HG03575 (cell line): ENCODE results near the gene ZBTB17.

Source experiments
- ATAC-seq: cut with Tn5 transposase; IDR thresholded peaks from one replicate; pipeline ENCODE4 v1.9.1; 2021; ENCODE audit not compliant: unreplicated experiment, insufficient number of reproducible peaks, low FRiP score; ENCODE audit errors: extremely low read depth

Gene ZBTB17

GRCh38 chr1:15951341-15952153 is 24.4 kb downstream of the ZBTB17 start:
- no peak for ATAC-seq

- ATAC-seq = no peak
Observed at GRCh38 chr1:15950763-15951295, 25.1 kb downstream of the ZBTB17 start.

GRCh38 chr1:15950302-15950701 is 25.6 kb downstream of the ZBTB17 start:
- ATAC-seq = no peak

- ATAC-seq = no peak
Observed at GRCh38 chr1:15949453-15950245, 26.3 kb downstream of the ZBTB17 start.

- ATAC-seq = no peak
Observed at GRCh38 chr1:15948595-15949452, 27.1 kb downstream of the ZBTB17 start.

- ATAC-seq = no peak
Observed at GRCh38 chr1:15948091-15948591, 27.8 kb downstream of the ZBTB17 start.

- no peak for ATAC-seq
Observed at GRCh38 chr1:15947382-15948090, 28.4 kb downstream of the ZBTB17 start.

- ATAC-seq = no peak
Observed at GRCh38 chr1:15946571-15947381, 29.1 kb downstream of the ZBTB17 start.

GRCh38 chr1:15945832-15946448 is 30.0 kb downstream of the ZBTB17 start:
- no peak for ATAC-seq

GRCh38 chr1:15945011-15945831 is 30.7 kb downstream of the ZBTB17 start:
- ATAC-seq = no peak

- ATAC-seq = no peak
Observed at GRCh38 chr1:15944308-15945010, 31.4 kb downstream of the ZBTB17 start.

GRCh38 chr1:15943992-15944307 is 32.0 kb downstream of the ZBTB17 start:
- ATAC-seq = no peak

- ATAC-seq = no peak
Observed at GRCh38 chr1:15943328-15943991, 32.4 kb downstream of the ZBTB17 start.

GRCh38 chr1:15942661-15943327 is 33.1 kb downstream of the ZBTB17 start:
- no peak for ATAC-seq
